Glutamatergic neuron (in vitro differentiated cells): ENCODE results near the gene CDC42SE2. TPM values are rescaled to one million over a fixed set of nuclear protein-coding genes. Genes with fewer than 3 reads are reported as not detected.

Source experiments
- DNase-seq: peaks from one replicate; pipeline ENCODE4 v3.0.0; 2022
- H3K27ac Mint-ChIP-seq: one replicate; pipeline ENCODE4 v1.8.0; 2020; ENCODE audit warnings: mild to moderate bottlenecking, mixed read lengths, inconsistent platforms; ENCODE audit not compliant: unreplicated experiment
- H3K27me3 Mint-ChIP-seq: one replicate; pipeline ENCODE4 v1.8.0; 2020; ENCODE audit warnings: mild to moderate bottlenecking, moderate library complexity, mixed read lengths, inconsistent platforms; ENCODE audit not compliant: unreplicated experiment
- H3K36me3 Mint-ChIP-seq: one replicate; pipeline ENCODE4 v1.8.0; 2020; ENCODE audit warnings: mild to moderate bottlenecking, mixed read lengths, inconsistent platforms; ENCODE audit not compliant: unreplicated experiment
- H3K4me1 Mint-ChIP-seq: one replicate; pipeline ENCODE4 v1.8.0; 2020; ENCODE audit warnings: mild to moderate bottlenecking, low read depth, mixed read lengths, inconsistent platforms; ENCODE audit not compliant: unreplicated experiment
- H3K4me3 Mint-ChIP-seq: one replicate; pipeline ENCODE4 v1.8.0; 2020; ENCODE audit warnings: mild to moderate bottlenecking, mixed read lengths, inconsistent platforms; ENCODE audit not compliant: unreplicated experiment
- H3K9me3 Mint-ChIP-seq: one replicate; pipeline ENCODE4 v1.8.0; 2020; ENCODE audit warnings: mild to moderate bottlenecking, moderate library complexity, mixed read lengths, inconsistent platforms; ENCODE audit not compliant: unreplicated experiment
- total RNA-seq: library from RNA; stranded (reverse); fragmentation: NEBNext Ultra II Directional; extraction: Animal tissue kit (Norgen Biotek cat#: 25700); gene quantifications from one replicate; pipeline ENCODE4 v1.2.1, GENCODE V29; 2021; ENCODE audit not compliant: unreplicated experiment
- TF ChIP-seq, protein P1 (sequence below): fragments of 200-600 bp; sonication (generic); IDR thresholded peaks from one replicate; pipeline ENCODE4 v1.5.0; 2021; ENCODE audit not compliant: partially characterized antibody, unreplicated experiment

The CDC42SE2 gene
- total RNA-seq, 1 donor from 2014 or later = 15.5 TPM

DNA sequence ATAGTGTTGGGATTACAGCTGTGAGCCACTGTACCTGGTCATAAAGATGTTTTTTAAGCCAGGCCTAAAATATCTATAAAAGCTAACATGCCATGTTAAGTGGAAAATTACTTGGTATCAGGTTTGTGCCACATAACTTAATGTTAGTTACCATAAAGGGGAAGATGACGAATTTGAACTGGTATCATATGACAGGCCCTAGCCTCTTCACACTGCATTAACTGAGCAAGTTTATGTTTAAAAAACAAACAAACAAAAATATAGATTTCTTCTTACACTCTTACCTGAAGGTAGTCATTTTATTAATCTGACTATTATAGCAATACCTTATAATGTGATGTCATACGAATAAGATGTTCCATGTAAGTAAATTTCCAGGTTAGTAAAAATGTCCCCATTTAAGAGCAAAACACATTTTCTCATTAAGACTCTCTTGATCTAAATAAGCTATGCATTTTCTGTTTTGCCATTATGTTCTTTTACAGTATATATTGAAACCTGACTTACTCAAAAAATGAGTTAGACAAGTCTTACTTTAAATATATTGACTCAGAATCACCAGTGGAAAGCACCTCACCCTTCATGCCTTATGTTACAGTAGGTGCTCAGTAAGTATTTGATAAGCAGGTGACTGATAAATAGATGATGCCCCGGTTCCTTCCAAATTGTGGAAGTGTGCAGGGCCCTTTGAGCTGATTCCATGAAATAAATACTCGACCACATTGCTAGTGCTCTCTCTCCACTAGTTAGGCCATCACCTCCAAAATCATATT, 125.4 kb downstream of the CDC42SE2 start:
- Mint-ChIP-seq H3K9me3 (peaks cover 2% of the 10 kb centered on the region), H3K4me1 (no peaks in the 10 kb centered on the region), H3K4me3 (no peak overlapping the region), H3K27me3 (no peaks in the 10 kb centered on the region), H3K36me3 (no peaks in the 10 kb centered on the region), H3K27ac (peak overlapping the region; percentile 33)
- no peak for DNase-seq
- TF ChIP-seq, protein P1, sequence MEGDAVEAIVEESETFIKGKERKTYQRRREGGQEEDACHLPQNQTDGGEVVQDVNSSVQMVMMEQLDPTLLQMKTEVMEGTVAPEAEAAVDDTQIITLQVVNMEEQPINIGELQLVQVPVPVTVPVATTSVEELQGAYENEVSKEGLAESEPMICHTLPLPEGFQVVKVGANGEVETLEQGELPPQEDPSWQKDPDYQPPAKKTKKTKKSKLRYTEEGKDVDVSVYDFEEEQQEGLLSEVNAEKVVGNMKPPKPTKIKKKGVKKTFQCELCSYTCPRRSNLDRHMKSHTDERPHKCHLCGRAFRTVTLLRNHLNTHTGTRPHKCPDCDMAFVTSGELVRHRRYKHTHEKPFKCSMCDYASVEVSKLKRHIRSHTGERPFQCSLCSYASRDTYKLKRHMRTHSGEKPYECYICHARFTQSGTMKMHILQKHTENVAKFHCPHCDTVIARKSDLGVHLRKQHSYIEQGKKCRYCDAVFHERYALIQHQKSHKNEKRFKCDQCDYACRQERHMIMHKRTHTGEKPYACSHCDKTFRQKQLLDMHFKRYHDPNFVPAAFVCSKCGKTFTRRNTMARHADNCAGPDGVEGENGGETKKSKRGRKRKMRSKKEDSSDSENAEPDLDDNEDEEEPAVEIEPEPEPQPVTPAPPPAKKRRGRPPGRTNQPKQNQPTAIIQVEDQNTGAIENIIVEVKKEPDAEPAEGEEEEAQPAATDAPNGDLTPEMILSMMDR = no peak

DNA sequence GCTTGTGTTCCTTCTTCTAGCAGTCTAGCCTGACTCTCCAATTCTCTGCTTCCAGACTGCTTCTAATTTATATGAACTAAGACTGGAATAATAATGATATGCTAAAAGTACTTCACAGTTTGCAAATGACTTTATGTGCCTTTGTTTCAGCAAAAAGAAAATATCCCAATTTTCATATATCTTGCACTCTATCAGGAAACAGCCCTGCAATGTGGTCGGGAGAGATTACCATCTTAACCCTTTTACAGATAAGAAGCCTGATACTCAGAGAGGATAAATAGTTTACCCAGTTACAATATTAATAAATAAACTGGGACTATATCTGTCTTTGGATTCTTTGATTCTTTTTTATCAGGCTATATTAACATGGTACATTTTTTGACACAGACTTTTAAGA, 126.0 kb downstream of the CDC42SE2 start:
- no peak for DNase-seq
- no peak overlapping the region for H3K4me3 Mint-ChIP-seq
- H3K27me3 Mint-ChIP-seq = no peaks in the 10 kb centered on the region
- H3K9me3 Mint-ChIP-seq = peaks cover 2% of the 10 kb centered on the region
- TF ChIP-seq, protein P1 = no peak
- no peaks in the 10 kb centered on the region for H3K4me1 Mint-ChIP-seq
- no peaks in the 10 kb centered on the region for H3K36me3 Mint-ChIP-seq
- no peak overlapping the region for H3K27ac Mint-ChIP-seq

DNA sequence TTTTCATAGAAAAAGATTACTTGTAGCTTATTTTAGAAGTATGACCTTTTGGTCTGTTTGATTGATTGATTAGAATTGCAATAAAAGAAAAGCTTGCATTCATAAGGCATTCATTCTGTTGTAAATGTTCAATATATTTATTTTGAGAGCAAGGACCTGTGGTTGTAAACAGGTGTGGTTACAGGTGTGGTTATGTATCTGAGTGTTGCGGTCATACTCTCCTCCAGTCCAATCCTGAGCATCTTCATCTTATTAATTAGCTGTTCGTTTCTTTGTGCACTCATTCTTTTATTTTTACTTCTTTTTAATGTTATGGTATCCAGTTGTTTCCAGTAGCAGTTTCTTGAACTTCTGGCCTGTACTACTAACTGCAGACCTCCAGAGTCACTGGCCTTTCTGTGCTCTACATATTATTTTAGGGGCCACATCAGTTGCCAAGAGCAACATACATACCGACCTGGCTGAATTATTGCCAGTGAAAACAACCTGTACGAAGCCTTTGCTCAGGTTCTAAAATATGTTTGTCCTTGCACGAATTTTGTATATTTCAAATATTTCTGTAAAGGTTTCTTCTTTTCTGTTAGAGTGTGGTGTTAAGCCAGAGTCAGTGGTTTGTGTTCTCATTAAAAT, 128.7 kb downstream of the CDC42SE2 start:
- Mint-ChIP-seq H3K4me1 (no peaks in the 10 kb centered on the region), H3K36me3 (no peaks in the 10 kb centered on the region), H3K9me3 (no peaks in the 10 kb centered on the region), H3K27ac (no peak overlapping the region), H3K4me3 (no peak overlapping the region), H3K27me3 (peaks cover 3% of the 10 kb centered on the region)
- DNase-seq = no peak
- TF ChIP-seq, protein P1 = no peak

DNA sequence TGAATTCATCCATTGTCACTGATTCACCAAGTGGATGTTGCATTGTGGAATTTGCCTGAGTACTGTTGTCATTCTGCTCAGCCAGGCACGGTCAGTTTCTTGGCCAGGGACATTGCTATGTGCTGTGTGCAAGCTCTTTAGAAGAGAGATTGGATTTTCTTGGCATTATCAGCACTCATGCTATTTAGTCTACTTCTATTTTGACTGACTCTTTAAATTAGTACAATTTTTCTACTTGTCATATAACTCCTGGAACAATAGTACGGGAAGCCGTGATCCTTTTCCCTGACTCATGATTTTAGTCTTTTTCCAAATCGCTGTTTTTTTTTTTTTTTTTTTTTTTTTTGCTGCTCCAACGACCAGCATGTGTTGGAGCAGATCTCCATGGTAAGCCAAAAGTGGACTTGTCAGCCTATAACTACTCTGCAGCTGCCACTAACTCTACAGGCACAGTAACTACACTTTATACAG, 129.7 kb downstream of the CDC42SE2 start:
- H3K36me3 Mint-ChIP-seq = peaks cover 4% of the 10 kb centered on the region
- H3K27me3 Mint-ChIP-seq = peaks cover 3% of the 10 kb centered on the region
- H3K27ac Mint-ChIP-seq = no peak overlapping the region
- no peak overlapping the region for H3K4me3 Mint-ChIP-seq
- DNase-seq = no peak
- H3K9me3 Mint-ChIP-seq = no peaks in the 10 kb centered on the region
- H3K4me1 Mint-ChIP-seq = no peaks in the 10 kb centered on the region
- TF ChIP-seq, protein P1 = no peak

DNA sequence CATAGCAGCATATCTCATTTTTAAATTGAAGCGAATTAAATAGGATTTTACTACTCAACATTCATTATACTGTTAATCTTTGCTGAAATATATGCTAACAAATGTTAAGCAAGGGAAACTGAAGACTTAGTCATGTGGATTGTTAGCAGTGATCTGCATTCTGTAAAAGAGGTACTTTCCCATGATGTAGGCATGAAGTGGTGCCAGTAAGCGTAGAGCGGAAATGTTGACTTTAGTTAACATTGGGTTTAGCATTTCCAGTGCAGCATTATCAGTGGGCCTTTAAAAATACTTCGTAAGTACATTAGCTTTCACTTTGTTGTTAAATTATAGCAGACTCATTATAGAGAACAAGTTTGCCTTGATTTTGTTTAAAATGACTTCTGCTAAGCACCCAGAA, 130.3 kb downstream of the CDC42SE2 start:
- TF ChIP-seq, protein P1 = no peak
- no peaks in the 10 kb centered on the region for H3K4me1 Mint-ChIP-seq
- no peak overlapping the region for H3K4me3 Mint-ChIP-seq
- H3K36me3 Mint-ChIP-seq = peaks cover 7% of the 10 kb centered on the region
- no peak overlapping the region for H3K27ac Mint-ChIP-seq
- no peak for DNase-seq
- H3K9me3 Mint-ChIP-seq = no peaks in the 10 kb centered on the region
- H3K27me3 Mint-ChIP-seq = peaks cover 5% of the 10 kb centered on the region
